Fibroblast of pulmonary artery (primary cell): ENCODE data around the gene FCN1.
"Not testable (repeated sequence)": the region's sequence is repeated elsewhere in the genome, so short reads cannot be mapped to it uniquely, and the experiment has no call there.

ENCODE experiments used
- DNase-seq: peaks from one replicate; pipeline ENCODE4 v3.0.0-alpha.2; 2010; ENCODE audit warnings: low read depth
- H3K4me3 ChIP-seq: replicated peaks from 2 replicates; pipeline ENCODE4 v1.5.1; 2011; ENCODE audit warnings: low read depth, mild to moderate bottlenecking, control low read depth, low read length, moderate library complexity
- CTCF ChIP-seq: IDR thresholded peaks from 2 replicates; pipeline ENCODE4 v1.5.1; 2011; ENCODE audit warnings: mild to moderate bottlenecking, control low read depth, low read length, inconsistent platforms; ENCODE audit errors: missing control alignments

FCN1 gene

GRCh38 chr9:134959126-134959970 lies 41.6 kb upstream of the FCN1 start:
- DNase-seq: no peak
- H3K4me3 ChIP-seq: no peak overlapping the region
- no peak for TF ChIP-seq CTCF

GRCh38 chr9:134957945-134958227 lies 40.2 kb upstream of the FCN1 start:
- DNase-seq: no peak
- no peak for TF ChIP-seq CTCF
- no peak overlapping the region for H3K4me3 ChIP-seq

GRCh38 chr9:134957165-134957944 lies 39.6 kb upstream of the FCN1 start:
- TF ChIP-seq CTCF: no peak
- no peak for DNase-seq
- no peak overlapping the region for H3K4me3 ChIP-seq

- not testable (repeated sequence) for DNase-seq, H3K4me3 ChIP-seq
These were observed 38.7 kb upstream of the FCN1 start for GRCh38 chr9:134956387-134956786.

GRCh38 chr9:134955801-134956200 lies 38.1 kb upstream of the FCN1 start:
- no peak for TF ChIP-seq CTCF
- no peak for DNase-seq
- H3K4me3 ChIP-seq: no peak overlapping the region

GRCh38 chr9:134955156-134955555 lies 37.4 kb upstream of the FCN1 start:
- no peak for TF ChIP-seq CTCF
- H3K4me3 ChIP-seq: no peak overlapping the region
- DNase-seq: no peak

- no peak for DNase-seq
These were observed 34.3 kb upstream of the FCN1 start for GRCh38 chr9:134951994-134952393.

More at GRCh38 chr9:134951994-134952393, 34.3 kb upstream of the FCN1 start:
- H3K4me3 ChIP-seq: no peak overlapping the region
- TF ChIP-seq CTCF: no peak
